Heart right ventricle (tissue), 16 donors: ENCODE results near the gene GAB3. TPM values are rescaled to one million over a fixed set of nuclear protein-coding genes. Genes with fewer than 3 reads are reported as not detected.

ENCODE experiments used
- ATAC-seq, 8 donors: fragments of 200-7000 bp; cut with Tn5 transposase; one replicate each; pipeline ENCODE4 v1.9.1; 2020; ENCODE audit warnings: mild to moderate bottlenecking in 8 of 8, moderate library complexity in 8 of 8, moderate number of reproducible peaks in 1 of 8
- DNase-seq, 2 donors: peaks; one replicate each; pipeline ENCODE4 v3.0.0-alpha.2; 2020
- H3K27ac ChIP-seq, 10 donors: fragments of 200-600 bp; sonication (generic) in 2 of 10; one replicate each; pipeline versions ENCODE4 v1.5.0 to v1.8.0; 2020 to 2022; ENCODE audit warnings: mild to moderate bottlenecking in 3 of 10
- H3K27me3 ChIP-seq, 7 donors: fragments of 200-600 bp; one replicate each; pipeline ENCODE4 v1.8.0; 2021 to 2022; ENCODE audit warnings: mild to moderate bottlenecking in 2 of 7
- H3K36me3 ChIP-seq, 9 donors: fragments of 200-600 bp; sonication (generic) in 1 of 9; one replicate each; pipeline versions ENCODE4 v1.5.0 to v1.8.0; 2020 to 2022; ENCODE audit warnings: mild to moderate bottlenecking in 2 of 9
- H3K4me1 ChIP-seq, 9 donors: fragments of 200-600 bp; sonication (generic) in 1 of 9; one replicate each; pipeline versions ENCODE4 v1.5.0 to v1.8.0; 2020 to 2022; ENCODE audit warnings: mild to moderate bottlenecking in 4 of 9
- H3K4me3 ChIP-seq, 10 donors: fragments of 200-600 bp; sonication (generic) in 2 of 10; one replicate each; pipeline versions ENCODE4 v1.5.0 to v1.8.0; 2020 to 2022; ENCODE audit warnings: mild to moderate bottlenecking in 7 of 10, moderate library complexity in 2 of 10
- H3K9me3 ChIP-seq, 11 donors: fragments of 200-600 bp in 10 of 11; sonication (generic) in 2 of 11; one replicate each; pipeline versions ENCODE4 v1.5.0 to v1.8.0; 2013 to 2022; ENCODE audit warnings: mild to moderate bottlenecking in 2 of 11, control low read depth in 1 of 11, moderate library complexity in 1 of 11
- WGBS, 2 donors: extraction: QIAGEN DNeasy Blood & Tissue Kit; methylation state at CpG; one replicate each; pipeline ENCODE4 v1.1.7; 2013; ENCODE audit warnings: inconsistent platforms in 1 of 2; 5-methylcytosine and 5-hydroxymethylcytosine counted together
- intact Hi-C, 10 donors: fragments of 100-400 bp; cut with DNase I; formaldehyde crosslinking; loops; one replicate each; pipeline versions ENCODE4 v1.11.1 to v1.14.2; 2022
- polyA plus RNA-seq, 2 donors: library from polyadenylated mRNA; stranded (reverse); fragments of 200-250 nt; gene quantifications; one replicate each; pipeline ENCODE4 v1.2.3, GENCODE V29; 2013
- total RNA-seq, 10 donors: library from RNA; stranded (reverse); fragmentation: NEBNext Ultra II Directional in 3 of 10; extraction: Animal tissue kit (Norgen Biotek cat#: 25700) in 3 of 10; gene quantifications; one replicate each; pipeline versions ENCODE4 v1.2.1 to v1.2.4, GENCODE V29; 2021 to 2023
- TF ChIP-seq, protein P1 (sequence below), 9 donors: fragments of 200-600 bp; sonication (generic) in 2 of 9; IDR thresholded peaks; one replicate each; pipeline versions ENCODE4 v1.5.0 to v1.8.0; 2021 to 2022; ENCODE audit warnings: antibody characterized with exemption in 9 of 9, mild to moderate bottlenecking in 5 of 9, moderate library complexity in 1 of 9
- donor health status: Arrhythmogenic right ventricular cardiomyopathy.
- donor health status: ischemic (EF 13 %, LVEDD 7.1; RV severe dilation, severe dysfunction).
- donor health status: healthy with polysubstance abuse.
- donor health status: DM: no; HTN: yes; CAD: no.
- donor health status: DM: no; HTN: no; CAD: no.
- donor health status: ischemic (EF 25% LVEDD 6.9; RV normal size, moderate dysfunction).
- donor health status: ischemic (EF 25% LVEDD 5.7; RV mildly dilated, moderate dysfunction).
- donor health status: healthy.
- donor health status: DM: yes; HTN: yes; CAD: no.
- donor health status: Ischemic cardiomyopathy.
- donor health status: ischemic (EF 35%, LVEDD 5.7; RV mildly dilated, moderate dysfunction).
- donor health status: nonischemic (EF 11% LVEDD 7.7; RV severe dilation, severe dysfunction).
- donor health status: DM: yes; HTN: yes; CAD: no.
- donor health status: PGD.
- donor health status: ischemic (EF 29% LVEDD 5.4; RV normal size, mild dysfunction).
- donor health status: nonischemic (EF 23%, LVEDD 6.1; RV moderate dilation, normal function).

Gene GAB3
- total and polyA plus RNA-seq, 12 donors: 5.9 to 32.1 (median 22.0) TPM

GRCh38 chrX:154776753-154777152, 25.9 kb upstream of the GAB3 start:
- Histone ChIP-seq H3K4me1 (no peaks in the 10 kb centered on the region), H3K36me3 (peaks cover 0 to 90% (median 6%) of the 10 kb centered on the region in 9 donors), H3K9me3 (peaks cover 0 to 7% (median 0%) of the 10 kb centered on the region in 11 donors), H3K27me3 (no peaks in the 10 kb centered on the region), H3K27ac (no peak overlapping the region), H3K4me3 (no peak overlapping the region)
- ATAC-seq: no peak
- TF ChIP-seq, protein P1, sequence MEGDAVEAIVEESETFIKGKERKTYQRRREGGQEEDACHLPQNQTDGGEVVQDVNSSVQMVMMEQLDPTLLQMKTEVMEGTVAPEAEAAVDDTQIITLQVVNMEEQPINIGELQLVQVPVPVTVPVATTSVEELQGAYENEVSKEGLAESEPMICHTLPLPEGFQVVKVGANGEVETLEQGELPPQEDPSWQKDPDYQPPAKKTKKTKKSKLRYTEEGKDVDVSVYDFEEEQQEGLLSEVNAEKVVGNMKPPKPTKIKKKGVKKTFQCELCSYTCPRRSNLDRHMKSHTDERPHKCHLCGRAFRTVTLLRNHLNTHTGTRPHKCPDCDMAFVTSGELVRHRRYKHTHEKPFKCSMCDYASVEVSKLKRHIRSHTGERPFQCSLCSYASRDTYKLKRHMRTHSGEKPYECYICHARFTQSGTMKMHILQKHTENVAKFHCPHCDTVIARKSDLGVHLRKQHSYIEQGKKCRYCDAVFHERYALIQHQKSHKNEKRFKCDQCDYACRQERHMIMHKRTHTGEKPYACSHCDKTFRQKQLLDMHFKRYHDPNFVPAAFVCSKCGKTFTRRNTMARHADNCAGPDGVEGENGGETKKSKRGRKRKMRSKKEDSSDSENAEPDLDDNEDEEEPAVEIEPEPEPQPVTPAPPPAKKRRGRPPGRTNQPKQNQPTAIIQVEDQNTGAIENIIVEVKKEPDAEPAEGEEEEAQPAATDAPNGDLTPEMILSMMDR (IDR thresholded peaks at IDR 0.05): no peak
- intact Hi-C loops: no loop called here
- 95 to 100% methylated on average over 2 of the region's 2 CpGs for WGBS, 2 donors
- DNase-seq: no peak

DNA sequence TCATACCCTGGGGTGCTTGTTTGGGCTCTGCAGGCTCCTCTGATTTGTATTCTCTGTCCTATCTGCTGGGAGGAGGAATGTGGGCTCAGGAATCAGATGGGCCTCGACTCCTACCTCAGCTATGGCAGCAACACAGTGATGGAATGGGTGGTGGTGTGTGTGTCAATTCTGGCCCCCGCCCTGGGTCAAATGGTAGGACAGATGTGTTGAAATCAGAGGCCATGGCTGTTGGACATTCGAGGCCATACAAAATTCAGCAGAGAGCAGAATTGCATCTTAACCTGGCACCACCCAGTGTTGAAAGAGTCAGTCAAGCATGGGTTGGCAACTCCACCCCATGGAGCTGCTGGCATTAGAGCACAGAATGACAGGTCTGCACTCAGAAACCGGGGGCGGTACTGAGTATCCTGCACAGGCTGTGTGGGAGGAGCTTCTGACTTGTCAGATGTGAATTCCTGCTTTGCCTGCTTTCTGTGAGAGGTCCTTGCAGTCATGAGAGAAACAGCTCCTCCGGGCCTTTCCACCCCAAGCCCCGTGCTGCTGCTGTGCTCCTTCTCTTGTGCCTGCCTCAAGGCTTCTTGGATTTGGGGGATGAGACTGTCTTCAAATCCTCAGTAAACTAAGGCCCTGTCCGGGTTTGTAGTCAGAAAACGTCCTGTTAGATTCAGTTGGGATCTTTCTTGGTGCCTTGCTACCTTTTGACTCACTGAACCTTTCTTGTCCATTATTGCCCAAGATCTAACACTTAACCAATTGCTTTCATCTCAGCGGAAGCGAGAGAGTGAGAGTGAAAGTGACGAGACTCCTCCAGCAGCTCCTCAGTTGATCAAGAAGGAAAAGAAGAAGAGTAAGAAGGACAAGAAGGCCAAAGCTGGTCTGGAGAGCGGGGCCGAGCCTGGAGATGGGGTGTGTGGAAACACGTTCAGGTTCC, 24.8 kb upstream of the GAB3 start:
- 71 to 75% methylated on average over 14 to 15 of the region's 15 CpGs for WGBS, 2 donors
- H3K36me3 ChIP-seq: peaks cover 0 to 90% (median 6%) of the 10 kb centered on the region in 9 donors
- no peak overlapping the region for H3K4me3 ChIP-seq
- peaks cover 0 to 7% (median 0%) of the 10 kb centered on the region in 11 donors for H3K9me3 ChIP-seq
- intact Hi-C loops: no loop called here
- H3K27ac ChIP-seq: peak overlapping the region in 1 of 10 donors; percentile 22
- H3K4me1 ChIP-seq: no peaks in the 10 kb centered on the region
- peak in 1 of 2 donors; percentile 14 for DNase-seq
- ATAC-seq: peak; percentile 69 to 94 (median 85)
- TF ChIP-seq, protein P1 (IDR thresholded peaks at IDR 0.05): no peak
- H3K27me3 ChIP-seq: no peaks in the 10 kb centered on the region

- DNase-seq (no peak), ATAC-seq (no peak)
- intact Hi-C loops: no loop called here
- peaks cover 0 to 7% (median 0%) of the 10 kb centered on the region in 11 donors for H3K9me3 ChIP-seq
- TF ChIP-seq, protein P1 (IDR thresholded peaks at IDR 0.05): no peak
- 72 to 75% methylated on average over 5 of the region's 5 CpGs for WGBS, 2 donors
- no peaks in the 10 kb centered on the region for H3K4me1 ChIP-seq
- no peak overlapping the region for H3K27ac ChIP-seq
- peaks cover 0 to 92% (median 6%) of the 10 kb centered on the region in 9 donors for H3K36me3 ChIP-seq
- H3K4me3 ChIP-seq: no peak overlapping the region
- no peaks in the 10 kb centered on the region for H3K27me3 ChIP-seq
Observed at GRCh38 chrX:154774622-154775021, 23.7 kb upstream of the GAB3 start.

- 0 to 1% methylated on average over 52 to 74 of the region's 84 CpGs for WGBS, 2 donors
- TF ChIP-seq, protein P1 (IDR thresholded peaks at IDR 0.05): peak in 5 of 9 donors; percentile 10 to 48 (median 25)
- ATAC-seq: peak; percentile 96 to 99 (median 98)
- Histone ChIP-seq H3K27me3 (peaks cover 0 to 9% (median 0%) of the 10 kb centered on the region in 7 donors), H3K36me3 (peaks cover 0 to 32% (median 6%) of the 10 kb centered on the region in 9 donors), H3K9me3 (no peaks in the 10 kb centered on the region), H3K4me3 (peak within 1 kb of the TSS; percentile 52 to 82 (median 75)), H3K4me1 (peaks cover 0 to 21% (median 11%) of the 10 kb centered on the region in 9 donors), H3K27ac (peak within 1 kb of the TSS in 9 of 10 donors; percentile 9 to 85 (median 74))
- intact Hi-C loops: loop anchor here in 1 of 10 donors (2.0 kb wide), 1 partner anchor 42 kb away; the partner anchor contains the start of gene MPP1
- DNase-seq: peak; percentile 93 to 97
Observed at GRCh38 chrX:154762537-154763296, 11.8 kb upstream of the GAB3 start, which contains the start of gene DKC1. Gene DKC1, plus strand, starts transcription at chrX:154762864. Its CDS starts 102 bp downstream, at chrX:154762966.
